ENCODE measurements around the gene SGPP2.

GRCh38 chr2:222608081-222608480, 183.7 kb downstream of the SGPP2 start:
- TF ChIP-seq CTCF (IDR thresholded peaks at IDR 0.05) (no peak), POLR2A (IDR thresholded peaks at IDR 0.05) (no peak)

All from ovary (tissue), 3 donors.